Measurements from ENCODE around the gene PPIG. TPM values are rescaled to one million over a fixed set of nuclear protein-coding genes. Genes with fewer than 3 reads are reported as not detected.

The PPIG gene
- total and polyA plus RNA-seq, 9 of the 15 experiments (the other 6 are each of a cell fraction or from before 2014, with no cell fraction given), result 52.5 to 166 (median 124) TPM

DNA sequence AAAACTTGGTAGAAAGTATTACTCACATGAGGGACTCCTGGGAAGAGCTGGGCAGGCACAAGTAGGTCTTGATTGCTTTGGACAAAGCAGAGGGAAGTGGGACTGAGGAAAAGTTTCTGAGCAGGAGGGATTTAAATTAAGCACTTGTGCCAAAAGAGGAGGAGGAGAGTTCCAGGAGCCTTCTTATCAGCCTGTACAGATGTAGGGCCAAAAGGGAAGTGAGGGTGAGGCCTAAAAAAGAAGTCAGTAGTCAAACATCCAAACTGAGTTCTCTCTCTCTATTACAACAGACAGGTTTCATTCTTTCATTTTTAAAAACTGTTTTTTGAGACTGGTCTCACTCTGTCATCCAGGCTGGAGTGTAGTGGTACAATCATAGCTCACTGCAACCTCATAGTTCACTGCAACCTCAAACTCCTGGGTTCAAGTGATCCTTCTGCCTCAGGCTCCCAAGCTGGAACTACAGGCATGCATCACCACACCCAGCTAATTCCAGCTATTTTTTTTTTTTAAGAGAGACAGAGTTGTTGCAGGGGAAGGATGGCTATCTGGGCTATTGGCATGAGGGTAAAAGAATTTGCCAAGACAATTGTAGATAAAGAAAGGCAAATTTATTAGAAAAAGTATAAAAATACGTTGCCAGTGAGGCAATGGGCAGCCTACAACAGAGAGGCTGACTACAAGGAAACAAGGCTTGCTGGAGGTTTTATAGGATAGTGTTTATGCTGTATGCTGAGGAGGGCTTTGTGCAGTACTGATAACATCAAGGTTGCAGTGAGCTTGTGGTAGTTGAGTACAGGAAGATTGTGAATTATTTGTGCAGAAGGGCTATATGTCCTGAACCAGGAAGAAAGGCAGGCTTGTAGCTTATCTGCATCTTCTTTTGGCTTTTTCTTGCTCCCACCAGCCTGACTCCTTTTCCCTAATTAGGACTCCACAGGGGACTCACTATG lies 81.1 kb downstream of the PPIG start (continued):
- TF ChIP-seq, protein P1, sequence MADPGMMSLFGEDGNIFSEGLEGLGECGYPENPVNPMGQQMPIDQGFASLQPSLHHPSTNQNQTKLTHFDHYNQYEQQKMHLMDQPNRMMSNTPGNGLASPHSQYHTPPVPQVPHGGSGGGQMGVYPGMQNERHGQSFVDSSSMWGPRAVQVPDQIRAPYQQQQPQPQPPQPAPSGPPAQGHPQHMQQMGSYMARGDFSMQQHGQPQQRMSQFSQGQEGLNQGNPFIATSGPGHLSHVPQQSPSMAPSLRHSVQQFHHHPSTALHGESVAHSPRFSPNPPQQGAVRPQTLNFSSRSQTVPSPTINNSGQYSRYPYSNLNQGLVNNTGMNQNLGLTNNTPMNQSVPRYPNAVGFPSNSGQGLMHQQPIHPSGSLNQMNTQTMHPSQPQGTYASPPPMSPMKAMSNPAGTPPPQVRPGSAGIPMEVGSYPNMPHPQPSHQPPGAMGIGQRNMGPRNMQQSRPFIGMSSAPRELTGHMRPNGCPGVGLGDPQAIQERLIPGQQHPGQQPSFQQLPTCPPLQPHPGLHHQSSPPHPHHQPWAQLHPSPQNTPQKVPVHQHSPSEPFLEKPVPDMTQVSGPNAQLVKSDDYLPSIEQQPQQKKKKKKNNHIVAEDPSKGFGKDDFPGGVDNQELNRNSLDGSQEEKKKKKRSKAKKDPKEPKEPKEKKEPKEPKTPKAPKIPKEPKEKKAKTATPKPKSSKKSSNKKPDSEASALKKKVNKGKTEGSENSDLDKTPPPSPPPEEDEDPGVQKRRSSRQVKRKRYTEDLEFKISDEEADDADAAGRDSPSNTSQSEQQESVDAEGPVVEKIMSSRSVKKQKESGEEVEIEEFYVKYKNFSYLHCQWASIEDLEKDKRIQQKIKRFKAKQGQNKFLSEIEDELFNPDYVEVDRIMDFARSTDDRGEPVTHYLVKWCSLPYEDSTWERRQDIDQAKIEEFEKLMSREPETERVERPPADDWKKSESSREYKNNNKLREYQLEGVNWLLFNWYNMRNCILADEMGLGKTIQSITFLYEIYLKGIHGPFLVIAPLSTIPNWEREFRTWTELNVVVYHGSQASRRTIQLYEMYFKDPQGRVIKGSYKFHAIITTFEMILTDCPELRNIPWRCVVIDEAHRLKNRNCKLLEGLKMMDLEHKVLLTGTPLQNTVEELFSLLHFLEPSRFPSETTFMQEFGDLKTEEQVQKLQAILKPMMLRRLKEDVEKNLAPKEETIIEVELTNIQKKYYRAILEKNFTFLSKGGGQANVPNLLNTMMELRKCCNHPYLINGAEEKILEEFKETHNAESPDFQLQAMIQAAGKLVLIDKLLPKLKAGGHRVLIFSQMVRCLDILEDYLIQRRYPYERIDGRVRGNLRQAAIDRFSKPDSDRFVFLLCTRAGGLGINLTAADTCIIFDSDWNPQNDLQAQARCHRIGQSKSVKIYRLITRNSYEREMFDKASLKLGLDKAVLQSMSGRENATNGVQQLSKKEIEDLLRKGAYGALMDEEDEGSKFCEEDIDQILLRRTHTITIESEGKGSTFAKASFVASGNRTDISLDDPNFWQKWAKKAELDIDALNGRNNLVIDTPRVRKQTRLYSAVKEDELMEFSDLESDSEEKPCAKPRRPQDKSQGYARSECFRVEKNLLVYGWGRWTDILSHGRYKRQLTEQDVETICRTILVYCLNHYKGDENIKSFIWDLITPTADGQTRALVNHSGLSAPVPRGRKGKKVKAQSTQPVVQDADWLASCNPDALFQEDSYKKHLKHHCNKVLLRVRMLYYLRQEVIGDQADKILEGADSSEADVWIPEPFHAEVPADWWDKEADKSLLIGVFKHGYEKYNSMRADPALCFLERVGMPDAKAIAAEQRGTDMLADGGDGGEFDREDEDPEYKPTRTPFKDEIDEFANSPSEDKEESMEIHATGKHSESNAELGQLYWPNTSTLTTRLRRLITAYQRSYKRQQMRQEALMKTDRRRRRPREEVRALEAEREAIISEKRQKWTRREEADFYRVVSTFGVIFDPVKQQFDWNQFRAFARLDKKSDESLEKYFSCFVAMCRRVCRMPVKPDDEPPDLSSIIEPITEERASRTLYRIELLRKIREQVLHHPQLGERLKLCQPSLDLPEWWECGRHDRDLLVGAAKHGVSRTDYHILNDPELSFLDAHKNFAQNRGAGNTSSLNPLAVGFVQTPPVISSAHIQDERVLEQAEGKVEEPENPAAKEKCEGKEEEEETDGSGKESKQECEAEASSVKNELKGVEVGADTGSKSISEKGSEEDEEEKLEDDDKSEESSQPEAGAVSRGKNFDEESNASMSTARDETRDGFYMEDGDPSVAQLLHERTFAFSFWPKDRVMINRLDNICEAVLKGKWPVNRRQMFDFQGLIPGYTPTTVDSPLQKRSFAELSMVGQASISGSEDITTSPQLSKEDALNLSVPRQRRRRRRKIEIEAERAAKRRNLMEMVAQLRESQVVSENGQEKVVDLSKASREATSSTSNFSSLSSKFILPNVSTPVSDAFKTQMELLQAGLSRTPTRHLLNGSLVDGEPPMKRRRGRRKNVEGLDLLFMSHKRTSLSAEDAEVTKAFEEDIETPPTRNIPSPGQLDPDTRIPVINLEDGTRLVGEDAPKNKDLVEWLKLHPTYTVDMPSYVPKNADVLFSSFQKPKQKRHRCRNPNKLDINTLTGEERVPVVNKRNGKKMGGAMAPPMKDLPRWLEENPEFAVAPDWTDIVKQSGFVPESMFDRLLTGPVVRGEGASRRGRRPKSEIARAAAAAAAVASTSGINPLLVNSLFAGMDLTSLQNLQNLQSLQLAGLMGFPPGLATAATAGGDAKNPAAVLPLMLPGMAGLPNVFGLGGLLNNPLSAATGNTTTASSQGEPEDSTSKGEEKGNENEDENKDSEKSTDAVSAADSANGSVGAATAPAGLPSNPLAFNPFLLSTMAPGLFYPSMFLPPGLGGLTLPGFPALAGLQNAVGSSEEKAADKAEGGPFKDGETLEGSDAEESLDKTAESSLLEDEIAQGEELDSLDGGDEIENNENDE (IDR thresholded peaks at IDR 0.05; ENCODE audit: low read depth, low read length), result no peak
- TF ChIP-seq, protein P2, sequence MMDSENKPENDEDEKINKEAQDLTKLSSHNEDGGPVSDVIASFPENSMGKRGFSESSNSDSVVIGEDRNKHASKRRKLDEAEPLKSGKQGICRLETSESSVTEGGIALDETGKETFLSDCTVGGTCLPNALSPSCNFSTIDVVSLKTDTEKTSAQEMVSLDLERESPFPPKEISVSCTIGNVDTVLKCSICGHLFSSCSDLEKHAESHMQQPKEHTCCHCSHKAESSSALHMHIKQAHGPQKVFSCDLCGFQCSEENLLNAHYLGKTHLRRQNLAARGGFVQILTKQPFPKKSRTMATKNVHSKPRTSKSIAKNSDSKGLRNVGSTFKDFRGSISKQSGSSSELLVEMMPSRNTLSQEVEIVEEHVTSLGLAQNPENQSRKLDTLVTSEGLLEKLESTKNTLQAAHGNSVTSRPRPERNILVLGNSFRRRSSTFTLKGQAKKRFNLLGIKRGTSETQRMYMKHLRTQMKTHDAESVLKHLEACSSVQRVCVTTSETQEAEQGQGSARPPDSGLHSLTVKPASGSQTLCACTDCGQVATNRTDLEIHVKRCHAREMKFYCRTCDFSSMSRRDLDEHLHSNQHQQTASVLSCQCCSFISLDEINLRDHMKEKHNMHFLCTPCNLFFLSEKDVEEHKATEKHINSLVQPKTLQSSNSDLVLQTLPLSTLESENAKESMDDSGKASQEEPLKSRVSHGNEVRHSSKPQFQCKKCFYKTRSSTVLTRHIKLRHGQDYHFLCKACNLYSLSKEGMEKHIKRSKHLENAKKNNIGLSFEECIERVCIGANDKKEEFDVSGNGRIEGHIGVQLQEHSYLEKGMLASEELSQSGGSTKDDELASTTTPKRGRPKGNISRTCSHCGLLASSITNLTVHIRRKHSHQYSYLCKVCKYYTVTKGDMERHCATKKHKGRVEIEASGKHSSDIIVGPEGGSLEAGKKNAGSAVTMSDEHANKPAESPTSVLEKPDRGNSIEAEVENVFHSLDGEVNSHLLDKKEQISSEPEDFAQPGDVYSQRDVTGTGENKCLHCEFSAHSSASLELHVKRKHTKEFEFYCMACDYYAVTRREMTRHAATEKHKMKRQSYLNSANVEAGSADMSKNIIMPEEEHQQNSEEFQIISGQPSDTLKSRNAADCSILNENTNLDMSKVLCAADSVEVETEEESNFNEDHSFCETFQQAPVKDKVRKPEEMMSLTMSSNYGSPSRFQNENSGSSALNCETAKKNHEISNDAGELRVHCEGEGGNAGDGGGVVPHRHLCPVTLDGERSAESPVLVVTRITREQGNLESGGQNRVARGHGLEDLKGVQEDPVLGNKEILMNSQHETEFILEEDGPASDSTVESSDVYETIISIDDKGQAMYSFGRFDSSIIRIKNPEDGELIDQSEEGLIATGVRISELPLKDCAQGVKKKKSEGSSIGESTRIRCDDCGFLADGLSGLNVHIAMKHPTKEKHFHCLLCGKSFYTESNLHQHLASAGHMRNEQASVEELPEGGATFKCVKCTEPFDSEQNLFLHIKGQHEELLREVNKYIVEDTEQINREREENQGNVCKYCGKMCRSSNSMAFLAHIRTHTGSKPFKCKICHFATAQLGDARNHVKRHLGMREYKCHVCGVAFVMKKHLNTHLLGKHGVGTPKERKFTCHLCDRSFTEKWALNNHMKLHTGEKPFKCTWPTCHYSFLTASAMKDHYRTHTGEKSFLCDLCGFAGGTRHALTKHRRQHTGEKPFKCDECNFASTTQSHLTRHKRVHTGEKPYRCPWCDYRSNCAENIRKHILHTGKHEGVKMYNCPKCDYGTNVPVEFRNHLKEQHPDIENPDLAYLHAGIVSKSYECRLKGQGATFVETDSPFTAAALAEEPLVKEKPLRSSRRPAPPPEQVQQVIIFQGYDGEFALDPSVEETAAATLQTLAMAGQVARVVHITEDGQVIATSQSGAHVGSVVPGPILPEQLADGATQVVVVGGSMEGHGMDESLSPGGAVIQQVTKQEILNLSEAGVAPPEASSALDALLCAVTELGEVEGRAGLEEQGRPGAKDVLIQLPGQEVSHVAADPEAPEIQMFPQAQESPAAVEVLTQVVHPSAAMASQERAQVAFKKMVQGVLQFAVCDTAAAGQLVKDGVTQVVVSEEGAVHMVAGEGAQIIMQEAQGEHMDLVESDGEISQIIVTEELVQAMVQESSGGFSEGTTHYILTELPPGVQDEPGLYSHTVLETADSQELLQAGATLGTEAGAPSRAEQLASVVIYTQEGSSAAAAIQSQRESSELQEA (IDR thresholded peaks at IDR 0.05; ENCODE audit: low read depth), result no peak
- TF ChIP-seq TBL1XR1 (IDR thresholded peaks at IDR 0.05; ENCODE audit: low read length in 2 of 2), result peak in 1 of 2 experiments; percentile 85; a peak in 1 of 4 replicates
- TF ChIP-seq, protein P3, sequence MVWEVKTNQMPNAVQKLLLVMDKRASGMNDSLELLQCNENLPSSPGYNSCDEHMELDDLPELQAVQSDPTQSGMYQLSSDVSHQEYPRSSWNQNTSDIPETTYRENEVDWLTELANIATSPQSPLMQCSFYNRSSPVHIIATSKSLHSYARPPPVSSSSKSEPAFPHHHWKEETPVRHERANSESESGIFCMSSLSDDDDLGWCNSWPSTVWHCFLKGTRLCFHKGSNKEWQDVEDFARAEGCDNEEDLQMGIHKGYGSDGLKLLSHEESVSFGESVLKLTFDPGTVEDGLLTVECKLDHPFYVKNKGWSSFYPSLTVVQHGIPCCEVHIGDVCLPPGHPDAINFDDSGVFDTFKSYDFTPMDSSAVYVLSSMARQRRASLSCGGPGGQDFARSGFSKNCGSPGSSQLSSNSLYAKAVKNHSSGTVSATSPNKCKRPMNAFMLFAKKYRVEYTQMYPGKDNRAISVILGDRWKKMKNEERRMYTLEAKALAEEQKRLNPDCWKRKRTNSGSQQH (CRISPR knock-in tag; IDR thresholded peaks at IDR 0.05), result no peak
